ENCODE measurements around the gene ZBTB46. TPM values are rescaled to one million over a fixed set of nuclear protein-coding genes. Genes with fewer than 3 reads are reported as not detected.
A peak's percentile ranks its signal among the peaks of the same experiment; 100 is the strongest.

ZBTB46 gene
- total and polyA plus RNA-seq, 5 donors = 6.7 to 18.1 (median 15.8) TPM

DNA sequence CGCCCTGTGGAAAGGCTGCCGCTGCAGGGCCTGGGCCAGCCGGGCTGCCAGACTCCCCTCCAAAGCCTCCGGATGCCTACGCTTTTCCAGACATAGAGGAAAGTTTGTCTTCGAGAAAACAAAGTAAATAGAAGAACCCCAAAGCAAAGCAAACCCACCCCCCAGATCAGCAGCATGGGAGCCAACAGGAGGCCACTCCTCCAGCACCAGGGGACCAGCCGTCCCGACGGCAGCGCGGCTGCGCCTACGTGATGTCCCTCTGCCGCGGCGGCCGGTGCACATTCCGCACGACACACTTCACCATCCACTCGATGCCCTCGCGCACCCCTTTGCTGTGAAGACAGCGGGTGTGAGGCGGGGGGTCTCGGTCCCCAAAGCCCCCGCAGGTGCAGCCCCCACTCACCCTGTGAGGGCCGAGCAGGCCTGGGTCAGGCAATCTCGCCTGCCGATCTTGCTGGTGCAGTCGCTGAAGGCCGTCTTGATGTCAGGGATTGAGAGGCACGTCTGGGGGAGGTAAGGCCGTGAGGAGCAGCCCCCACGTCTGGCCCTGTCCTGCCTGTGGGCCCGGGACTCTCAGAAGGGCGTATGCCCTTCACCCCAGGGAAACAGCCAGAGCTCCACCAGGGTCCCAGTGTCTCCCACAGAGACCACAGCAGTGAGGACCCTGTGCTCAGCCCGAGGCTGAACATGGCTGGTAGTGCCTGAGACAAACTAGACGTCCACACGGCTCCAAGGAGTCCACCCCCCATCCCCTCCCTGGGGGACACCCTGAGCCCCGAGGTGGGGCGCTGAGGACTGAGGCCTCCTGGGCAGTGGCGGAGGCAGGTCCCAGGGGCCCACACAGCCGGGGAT is 130.6 kb downstream of the ZBTB46 start:
- WGBS = 86% methylated on average over 43 of the region's 43 CpGs
- H3K27me3 ChIP-seq (ENCODE audit: control insufficient read depth, insufficient read depth) = no peaks in the 10 kb centered on the region
- H3K9me3 ChIP-seq (ENCODE audit: control insufficient read depth, low read length) = no peaks in the 10 kb centered on the region
- DNase-seq (peak; percentile 31 to 55 (median 50)), ATAC-seq (no peak)
- no peak overlapping the region for H3K4me3 ChIP-seq (ENCODE audit: low read length)
- no peaks in the 10 kb centered on the region for H3K4me1 ChIP-seq (ENCODE audit: control insufficient read depth, insufficient read depth, low read length)
- intact Hi-C loops (cut with DNase I) = no loop called here
- no peak overlapping the region for H3K27ac ChIP-seq (ENCODE audit: low read length)

GRCh38 chr20:63699466-63700198 is 131.4 kb downstream of the ZBTB46 start:
- no peaks in the 10 kb centered on the region for H3K27me3 ChIP-seq (ENCODE audit: control insufficient read depth, insufficient read depth)
- DNase-seq (peak; percentile 33 to 60 (median 60)), ATAC-seq (peak in 1 of 2 donors; percentile 0)
- no peaks in the 10 kb centered on the region for H3K9me3 ChIP-seq (ENCODE audit: control insufficient read depth, low read length)
- no peaks in the 10 kb centered on the region for H3K4me1 ChIP-seq (ENCODE audit: control insufficient read depth, insufficient read depth, low read length)
- intact Hi-C loops (cut with DNase I) = no loop called here
- no peak overlapping the region for H3K4me3 ChIP-seq (ENCODE audit: low read length)
- 74% methylated on average over 24 of the region's 24 CpGs for WGBS
- no peak overlapping the region for H3K27ac ChIP-seq (ENCODE audit: low read length)

GRCh38 chr20:63698739-63699465 is 132.2 kb downstream of the ZBTB46 start:
- H3K9me3 ChIP-seq (ENCODE audit: control insufficient read depth, low read length) = no peaks in the 10 kb centered on the region
- peak; percentile 74 to 80 (median 78) for DNase-seq
- H3K4me3 ChIP-seq (ENCODE audit: low read length) = no peak overlapping the region
- H3K4me1 ChIP-seq (ENCODE audit: control insufficient read depth, insufficient read depth, low read length) = no peaks in the 10 kb centered on the region
- no peaks in the 10 kb centered on the region for H3K27me3 ChIP-seq (ENCODE audit: control insufficient read depth, insufficient read depth)
- ATAC-seq = peak in 1 of 2 donors; percentile 39
- intact Hi-C loops (cut with DNase I) = no loop called here
- 39% methylated on average over 19 of the region's 19 CpGs for WGBS
- H3K27ac ChIP-seq (ENCODE audit: low read length) = peak overlapping the region; percentile 7

DNA sequence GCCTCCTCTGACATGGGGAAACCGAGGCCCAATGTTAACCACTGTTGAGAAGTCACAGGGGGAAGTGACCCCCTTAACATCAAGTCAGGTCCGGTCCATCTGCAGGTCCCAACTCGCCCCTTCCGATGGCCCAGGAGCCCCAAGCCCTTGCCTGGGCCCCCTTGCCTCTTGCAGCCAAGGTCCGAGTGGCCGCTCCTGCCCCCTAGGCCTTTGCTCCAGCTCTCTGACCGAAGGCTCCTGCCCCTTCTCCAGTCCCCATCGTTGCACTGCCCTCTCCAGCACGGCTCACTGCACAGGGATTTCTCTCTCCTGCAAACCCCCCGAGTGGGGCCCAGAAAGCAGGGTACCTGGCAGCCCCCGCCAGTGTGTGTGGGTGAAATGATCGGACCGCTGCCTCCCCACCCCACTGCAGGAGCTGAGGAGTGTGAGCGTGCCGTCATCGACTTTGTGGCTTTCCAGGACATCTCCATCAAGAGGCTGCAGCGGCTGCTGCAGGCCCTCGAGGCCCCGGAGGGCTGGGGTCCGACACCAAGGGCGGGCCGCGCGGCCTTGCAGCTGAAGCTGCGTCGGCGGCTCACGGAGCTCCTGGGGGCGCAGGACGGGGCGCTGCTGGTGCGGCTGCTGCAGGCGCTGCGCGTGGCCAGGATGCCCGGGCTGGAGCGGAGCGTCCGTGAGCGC is 133.1 kb downstream of the ZBTB46 start:
- H3K9me3 ChIP-seq (ENCODE audit: control insufficient read depth, low read length) = no peaks in the 10 kb centered on the region
- intact Hi-C loops (cut with DNase I) = no loop called here
- H3K27ac ChIP-seq (ENCODE audit: low read length) = no peak overlapping the region
- no peaks in the 10 kb centered on the region for H3K27me3 ChIP-seq (ENCODE audit: control insufficient read depth, insufficient read depth)
- H3K4me1 ChIP-seq (ENCODE audit: control insufficient read depth, insufficient read depth, low read length) = no peaks in the 10 kb centered on the region
- H3K4me3 ChIP-seq (ENCODE audit: low read length) = no peak overlapping the region
- 77% methylated on average over 40 of the region's 40 CpGs for WGBS
- DNase-seq (peak in 2 of 3 donors; percentile 45 to 50), ATAC-seq (no peak)

GRCh38 chr20:63697357-63697867 is 133.7 kb downstream of the ZBTB46 start:
- no peaks in the 10 kb centered on the region for H3K27me3 ChIP-seq (ENCODE audit: control insufficient read depth, insufficient read depth)
- DNase-seq = peak in 2 of 3 donors; percentile 43 to 64
- H3K4me1 ChIP-seq (ENCODE audit: control insufficient read depth, insufficient read depth, low read length) = no peaks in the 10 kb centered on the region
- H3K9me3 ChIP-seq (ENCODE audit: control insufficient read depth, low read length) = no peaks in the 10 kb centered on the region
- 54% methylated on average over 7 of the region's 7 CpGs for WGBS
- H3K4me3 ChIP-seq (ENCODE audit: low read length) = no peak overlapping the region
- H3K27ac ChIP-seq (ENCODE audit: low read length) = no peak overlapping the region
- intact Hi-C loops (cut with DNase I) = no loop called here
- no peak for ATAC-seq

GRCh38 chr20:63696628-63697356 is 134.3 kb downstream of the ZBTB46 start, which contains the start of gene TNFRSF6B:
TNFRSF6B (plus strand) TSS chr20:63696652; CDS start chr20:63696768, 116 bp downstream.
- intact Hi-C loops (cut with DNase I) = no loop called here
- ATAC-seq (peak; percentile 0 to 3), DNase-seq (peak in 2 of 3 donors; percentile 71 to 73)
- H3K27me3 ChIP-seq (ENCODE audit: control insufficient read depth, insufficient read depth) = no peaks in the 10 kb centered on the region
- no peaks in the 10 kb centered on the region for H3K4me1 ChIP-seq (ENCODE audit: control insufficient read depth, insufficient read depth, low read length)
- no peak within 1 kb of the TSS for H3K4me3 ChIP-seq (ENCODE audit: low read length)
- H3K9me3 ChIP-seq (ENCODE audit: control insufficient read depth, low read length) = no peaks in the 10 kb centered on the region
- 28% methylated on average over 52 of the region's 52 CpGs for WGBS
- no peak within 1 kb of the TSS for H3K27ac ChIP-seq (ENCODE audit: low read length)

- 32% methylated on average over 6 of the region's 6 CpGs for WGBS
- no peak overlapping the region for H3K4me3 ChIP-seq (ENCODE audit: low read length)
- DNase-seq (peak in 2 of 3 donors; percentile 59 to 65), ATAC-seq (peak; percentile 18 to 20)
- intact Hi-C loops (cut with DNase I) = no loop called here
- H3K27ac ChIP-seq (ENCODE audit: low read length) = no peak overlapping the region
- H3K27me3 ChIP-seq (ENCODE audit: control insufficient read depth, insufficient read depth) = no peaks in the 10 kb centered on the region
- no peaks in the 10 kb centered on the region for H3K9me3 ChIP-seq (ENCODE audit: control insufficient read depth, low read length)
- H3K4me1 ChIP-seq (ENCODE audit: control insufficient read depth, insufficient read depth, low read length) = no peaks in the 10 kb centered on the region
Observed at GRCh38 chr20:63696306-63696627, 134.8 kb downstream of the ZBTB46 start.

DNA sequence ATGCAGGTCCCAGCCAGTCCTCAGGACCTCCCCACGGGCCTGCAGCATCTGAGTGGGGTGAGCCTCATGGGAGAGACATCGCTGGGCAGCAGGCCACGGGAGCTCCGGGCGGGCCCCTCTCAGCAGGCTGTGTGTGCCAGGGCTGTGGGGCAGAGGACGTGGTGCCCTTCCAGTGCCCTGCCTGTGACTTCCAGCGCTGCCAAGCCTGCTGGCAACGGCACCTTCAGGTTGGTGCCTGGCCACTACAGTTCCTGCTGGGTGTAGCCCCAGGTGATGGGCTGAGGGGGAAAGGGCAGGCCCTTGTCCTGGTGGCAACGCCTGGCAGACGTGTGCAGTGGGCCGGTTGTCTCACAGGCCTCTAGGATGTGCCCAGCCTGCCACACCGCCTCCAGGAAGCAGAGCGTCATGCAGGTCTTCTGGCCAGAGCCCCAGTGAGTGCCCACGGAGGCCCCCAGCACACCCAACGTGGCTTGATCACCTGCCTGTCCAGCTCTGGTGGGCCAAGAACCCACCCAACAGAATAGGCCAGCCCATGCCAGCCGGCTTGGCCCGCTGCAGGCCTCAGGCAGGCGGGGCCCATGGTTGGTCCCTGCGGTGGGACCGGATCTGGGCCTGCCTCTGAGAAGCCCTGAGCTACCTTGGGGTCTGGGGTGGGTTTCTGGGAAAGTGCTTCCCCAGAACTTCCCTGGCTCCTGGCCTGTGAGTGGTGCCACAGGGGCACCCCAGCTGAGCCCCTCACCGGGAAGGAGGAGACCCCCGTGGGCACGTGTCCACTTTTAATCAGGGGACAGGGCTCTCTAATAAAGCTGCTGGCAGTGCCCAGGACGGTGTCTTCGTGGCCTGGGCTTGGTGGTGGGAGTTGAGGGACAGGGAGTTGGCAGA is 135.4 kb downstream of the ZBTB46 start:
- H3K4me3 ChIP-seq (ENCODE audit: low read length) = no peak overlapping the region
- 76% methylated on average over 25 of the region's 25 CpGs for WGBS
- no peaks in the 10 kb centered on the region for H3K4me1 ChIP-seq (ENCODE audit: control insufficient read depth, insufficient read depth, low read length)
- H3K9me3 ChIP-seq (ENCODE audit: control insufficient read depth, low read length) = no peaks in the 10 kb centered on the region
- intact Hi-C loops (cut with DNase I) = no loop called here
- H3K27ac ChIP-seq (ENCODE audit: low read length) = no peak overlapping the region
- ATAC-seq (peak; percentile 7 to 36), DNase-seq (peak; percentile 50 to 85 (median 76))
- no peaks in the 10 kb centered on the region for H3K27me3 ChIP-seq (ENCODE audit: control insufficient read depth, insufficient read depth)

DNA sequence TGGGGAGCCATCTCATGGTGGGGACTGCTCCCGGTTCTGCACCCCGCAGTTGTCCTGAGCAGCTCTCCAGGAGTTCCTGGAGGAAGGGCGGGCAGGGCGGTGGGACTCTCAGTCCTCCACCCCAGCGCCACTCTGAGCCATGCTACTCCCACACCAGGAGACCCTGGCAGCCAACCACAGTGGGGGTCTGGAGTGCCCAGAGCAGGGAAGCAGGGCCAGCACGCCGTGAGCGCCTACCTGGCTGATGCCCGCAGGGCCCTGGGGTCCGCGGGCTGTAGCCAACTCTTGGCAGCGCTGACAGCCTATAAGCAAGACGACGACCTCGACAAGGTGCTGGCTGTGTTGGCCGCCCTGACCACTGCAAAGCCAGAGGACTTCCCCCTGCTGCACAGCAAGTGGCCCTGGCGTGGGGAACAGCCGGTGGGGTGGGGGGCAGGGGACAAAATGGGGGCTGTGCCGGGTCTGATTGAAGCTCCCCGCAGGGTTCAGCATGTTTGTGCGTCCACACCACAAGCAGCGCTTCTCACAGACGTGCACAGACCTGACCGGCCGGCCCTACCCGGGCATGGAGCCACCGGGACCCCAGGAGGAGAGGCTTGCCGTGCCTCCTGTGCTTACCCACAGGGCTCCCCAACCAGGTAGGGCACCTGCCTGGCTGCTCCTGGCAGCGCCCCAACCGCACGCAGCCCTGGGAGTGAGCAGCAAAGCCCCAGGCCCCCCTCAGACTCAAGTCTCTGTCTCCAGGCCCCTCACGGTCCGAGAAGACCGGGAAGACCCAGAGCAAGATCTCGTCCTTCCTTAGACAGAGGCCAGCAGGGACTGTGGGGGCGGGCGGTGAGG is 136.3 kb downstream of the ZBTB46 start:
- no peak for ATAC-seq
- no peak overlapping the region for H3K27ac ChIP-seq (ENCODE audit: low read length)

More for the DNA sequence above, 136.3 kb downstream of the ZBTB46 start:
- DNase-seq = peak in 2 of 3 donors; percentile 54 to 63
- 92% methylated on average over 37 of the region's 37 CpGs for WGBS
- no peaks in the 10 kb centered on the region for H3K9me3 ChIP-seq (ENCODE audit: control insufficient read depth, low read length)
- no peaks in the 10 kb centered on the region for H3K27me3 ChIP-seq (ENCODE audit: control insufficient read depth, insufficient read depth)
- intact Hi-C loops (cut with DNase I) = no loop called here
- no peaks in the 10 kb centered on the region for H3K4me1 ChIP-seq (ENCODE audit: control insufficient read depth, insufficient read depth, low read length)
- no peak overlapping the region for H3K4me3 ChIP-seq (ENCODE audit: low read length)
